ENCODE results near the gene KCNK10.

Gene KCNK10

GRCh38 chr14:88184956-88185355 lies 138.1 kb downstream of the KCNK10 start:
- DNase-seq (ENCODE audit: low spot score), result no peak

DNA sequence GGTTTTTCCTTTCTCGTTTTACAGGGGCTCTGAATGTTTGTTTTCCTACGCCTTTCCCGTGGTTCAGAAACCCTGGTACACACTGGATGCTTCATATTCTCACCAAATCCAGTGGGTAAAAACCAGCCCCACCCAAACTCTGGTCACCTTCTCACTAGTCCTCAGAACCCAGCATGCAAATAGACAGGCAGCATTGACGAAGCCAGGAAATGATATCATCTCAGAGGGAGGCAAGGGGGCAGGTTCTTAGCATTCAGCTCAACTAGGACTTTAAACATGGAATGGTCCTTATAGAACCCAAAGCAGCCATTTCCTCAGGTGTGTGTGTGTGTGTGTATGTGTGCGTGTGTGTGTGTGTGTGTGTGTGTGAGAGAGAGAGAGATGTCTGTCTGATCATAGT lies 142.0 kb downstream of the KCNK10 start:
- no peak for DNase-seq (ENCODE audit: low spot score)

GRCh38 chr14:88179716-88180115 lies 143.4 kb downstream of the KCNK10 start:
- DNase-seq (ENCODE audit: low spot score), result no peak

- no peak for DNase-seq (ENCODE audit: low spot score)
Measured at GRCh38 chr14:88170333-88170732, 152.7 kb downstream of the KCNK10 start.

DNA sequence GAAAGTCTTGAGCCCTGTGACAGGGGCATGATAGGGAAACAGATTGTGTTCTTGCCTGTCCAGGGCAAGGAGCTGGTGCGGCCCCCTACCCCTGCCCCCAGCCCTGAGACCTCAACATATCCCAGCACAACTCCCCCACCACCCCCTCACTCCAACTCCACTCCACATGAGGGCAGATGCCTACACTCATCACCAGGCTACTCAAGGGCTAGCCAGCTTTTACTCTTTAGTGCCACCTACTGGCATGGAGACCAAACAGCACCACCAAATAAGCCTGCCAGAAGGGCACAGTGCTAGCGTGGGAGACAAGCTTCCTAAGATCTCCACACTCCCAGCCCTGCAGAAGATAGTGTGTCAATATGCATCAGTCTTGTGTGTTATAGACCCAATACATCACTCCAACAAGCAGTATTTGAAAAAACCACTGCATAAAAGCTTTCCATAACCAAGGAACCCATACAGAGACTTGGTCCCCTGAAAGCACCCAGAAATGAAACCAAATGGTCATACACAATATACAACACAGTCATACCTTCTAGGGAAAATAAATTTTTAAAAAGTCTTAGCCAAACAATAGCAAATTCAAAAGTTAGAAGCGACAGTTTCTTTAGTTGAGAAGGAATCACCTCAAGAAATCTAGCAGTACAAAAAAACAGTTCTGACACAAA lies 154.4 kb downstream of the KCNK10 start:
- DNase-seq (ENCODE audit: low spot score), result peak; percentile 71

DNA sequence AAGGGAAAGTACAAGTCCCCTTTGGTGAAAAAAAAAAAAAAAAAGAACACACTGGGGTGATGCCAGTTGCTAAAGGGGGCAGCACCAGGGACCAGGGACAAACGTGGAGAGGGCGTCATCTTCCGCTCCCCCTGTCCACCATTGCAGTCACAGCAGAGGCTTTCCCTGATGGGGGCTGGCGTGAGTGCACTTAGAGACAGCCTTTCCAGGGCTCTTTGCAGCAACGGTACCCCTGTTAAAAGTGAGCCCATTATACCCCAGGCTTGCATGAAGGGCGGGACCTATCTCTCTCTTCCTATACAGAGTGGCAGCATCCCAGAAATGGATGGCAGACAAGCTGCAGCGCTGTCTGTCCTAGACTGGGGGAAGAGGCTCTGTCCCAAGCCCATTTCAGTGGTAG lies 155.0 kb downstream of the KCNK10 start:
- DNase-seq (ENCODE audit: low spot score), result no peak

- DNase-seq (ENCODE audit: low spot score), result no peak
Measured at GRCh38 chr14:88166616-88167015, 156.5 kb downstream of the KCNK10 start.

DNA sequence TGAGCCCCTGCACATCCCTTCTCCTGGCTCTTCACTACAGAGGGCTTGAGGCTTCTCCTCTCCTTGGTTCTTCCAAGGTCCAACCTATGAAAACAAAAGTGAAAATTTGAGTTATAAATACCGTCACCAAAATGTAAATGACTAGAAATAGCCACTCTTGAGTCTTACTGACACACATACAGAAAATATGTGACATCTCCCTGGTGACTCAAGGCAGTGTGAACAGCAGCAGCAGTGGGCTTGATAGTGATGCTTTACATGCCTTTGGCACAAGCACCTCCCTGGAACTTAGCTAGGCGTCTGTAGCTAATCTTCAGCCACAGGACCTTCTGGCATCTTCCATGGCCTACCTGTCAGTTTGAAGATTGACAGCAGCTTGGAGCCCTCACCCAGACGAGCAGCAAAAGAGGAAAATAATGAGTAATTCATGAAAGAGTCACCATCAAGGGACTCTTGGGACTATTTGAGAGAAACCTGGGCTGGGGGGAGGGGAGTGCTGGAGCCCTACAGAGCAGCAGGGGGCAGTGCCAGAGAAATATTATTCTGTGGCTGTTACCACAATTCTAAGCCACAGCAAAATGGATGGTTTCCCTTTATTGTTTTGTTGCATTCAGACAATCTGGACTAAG lies 158.0 kb downstream of the KCNK10 start:
- DNase-seq (ENCODE audit: low spot score), result no peak

DNA sequence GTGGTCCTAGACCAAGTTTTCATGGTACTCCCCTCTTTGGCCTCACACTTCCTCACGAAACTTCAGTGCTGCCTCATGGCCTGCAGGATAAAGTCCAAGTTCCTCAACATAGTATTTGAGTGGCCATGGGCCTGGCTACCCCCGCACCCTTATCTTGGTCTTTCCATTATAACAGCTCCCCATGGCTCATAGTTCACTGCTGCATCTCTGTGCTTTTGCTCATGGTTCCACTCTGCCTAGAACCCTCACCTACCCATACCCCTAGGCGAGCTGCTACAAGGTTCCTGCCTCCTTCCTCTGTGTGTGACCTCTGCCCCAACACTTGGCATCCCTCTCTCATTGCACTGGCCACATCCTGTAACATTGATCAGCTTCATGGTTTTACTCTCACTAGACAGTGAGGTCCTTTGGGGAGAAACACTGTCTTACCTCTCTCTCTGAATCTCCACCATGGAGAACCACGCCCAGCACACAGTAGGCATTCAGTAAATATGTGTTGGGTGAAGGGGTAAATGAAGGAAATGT lies 159.3 kb downstream of the KCNK10 start:
- DNase-seq (ENCODE audit: low spot score), result no peak

- no peak for DNase-seq (ENCODE audit: low spot score)
Measured at GRCh38 chr14:88156127-88156526, 166.9 kb downstream of the KCNK10 start.

GRCh38 chr14:88154926-88155325 lies 168.1 kb downstream of the KCNK10 start:
- DNase-seq (ENCODE audit: low spot score), result no peak

DNA sequence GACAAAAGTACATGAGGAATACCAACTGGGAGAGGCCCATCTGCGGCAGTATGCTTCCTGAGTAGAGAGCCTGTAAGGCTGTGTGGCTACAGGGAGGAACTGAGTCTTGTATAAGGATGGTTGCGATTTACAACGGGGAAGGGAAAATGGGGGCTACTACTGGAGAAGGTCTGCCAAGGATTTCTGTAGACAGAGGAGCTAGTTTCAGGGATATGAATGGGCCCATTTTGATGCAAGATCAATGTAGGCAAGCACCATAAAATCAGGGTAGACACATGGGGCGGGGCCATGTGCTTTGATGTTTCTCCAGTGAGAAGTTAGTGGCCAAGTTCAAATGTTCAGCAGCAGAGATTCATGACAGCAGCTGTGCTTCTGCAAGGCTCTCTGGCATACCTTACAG lies 168.7 kb downstream of the KCNK10 start:
- DNase-seq (ENCODE audit: low spot score), result no peak

DNA sequence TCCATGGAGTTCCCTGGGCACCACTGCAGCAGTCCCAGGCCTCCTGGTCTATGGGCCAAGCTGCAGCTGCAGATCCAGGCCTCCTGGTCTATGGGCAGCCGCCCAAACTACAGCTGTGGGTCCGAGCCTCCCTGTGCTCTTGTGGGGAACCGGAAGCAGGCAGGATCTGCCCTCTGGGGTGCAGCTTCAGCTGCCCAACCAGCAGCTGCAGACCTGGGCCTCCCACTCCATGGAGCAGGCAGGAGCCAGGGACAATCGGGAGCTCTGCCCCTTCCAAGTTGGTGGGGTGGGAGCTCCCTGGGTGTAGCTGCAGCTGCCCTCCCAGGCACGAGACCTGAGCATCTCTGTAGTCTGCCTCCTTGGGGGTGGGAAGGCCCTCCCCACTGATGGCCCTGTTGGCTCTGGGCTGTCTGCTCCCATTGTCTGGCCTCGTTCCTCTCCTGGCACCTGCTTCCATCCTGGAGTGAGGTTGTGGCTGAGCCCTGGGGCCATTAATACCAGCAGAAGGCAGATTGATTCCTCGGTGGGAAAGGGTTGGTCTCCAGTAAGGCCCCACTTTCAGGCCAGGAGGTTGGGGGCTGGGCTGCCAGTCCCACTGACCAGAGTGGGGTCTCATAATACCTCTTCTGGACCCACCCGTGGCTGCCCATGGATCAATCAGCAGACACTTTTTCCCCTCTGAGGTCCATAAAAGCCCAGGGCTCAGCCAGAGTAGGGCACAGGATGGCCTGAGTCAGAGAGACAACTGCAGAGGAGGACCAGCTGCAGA lies 176.0 kb downstream of the KCNK10 start:
- no peak for DNase-seq (ENCODE audit: low spot score)

GRCh38 chr14:88143810-88144209 lies 179.3 kb downstream of the KCNK10 start:
- DNase-seq (ENCODE audit: low spot score), result no peak

GRCh38 chr14:88142997-88143396 lies 180.1 kb downstream of the KCNK10 start:
- DNase-seq (ENCODE audit: low spot score), result no peak

- DNase-seq (ENCODE audit: low spot score), result no peak
Measured at GRCh38 chr14:88140874-88141273, 182.2 kb downstream of the KCNK10 start.

GRCh38 chr14:88137327-88137726 lies 185.7 kb downstream of the KCNK10 start:
- DNase-seq (ENCODE audit: low spot score), result no peak
